ENCODE results near the gene RSAD1.
A peak's percentile ranks its signal among the peaks of the same experiment; 100 is the strongest.
"Not testable (repeated sequence)": the region's sequence is repeated elsewhere in the genome, so short reads cannot be mapped to it uniquely, and the experiment has no call there.

The RSAD1 gene

DNA sequence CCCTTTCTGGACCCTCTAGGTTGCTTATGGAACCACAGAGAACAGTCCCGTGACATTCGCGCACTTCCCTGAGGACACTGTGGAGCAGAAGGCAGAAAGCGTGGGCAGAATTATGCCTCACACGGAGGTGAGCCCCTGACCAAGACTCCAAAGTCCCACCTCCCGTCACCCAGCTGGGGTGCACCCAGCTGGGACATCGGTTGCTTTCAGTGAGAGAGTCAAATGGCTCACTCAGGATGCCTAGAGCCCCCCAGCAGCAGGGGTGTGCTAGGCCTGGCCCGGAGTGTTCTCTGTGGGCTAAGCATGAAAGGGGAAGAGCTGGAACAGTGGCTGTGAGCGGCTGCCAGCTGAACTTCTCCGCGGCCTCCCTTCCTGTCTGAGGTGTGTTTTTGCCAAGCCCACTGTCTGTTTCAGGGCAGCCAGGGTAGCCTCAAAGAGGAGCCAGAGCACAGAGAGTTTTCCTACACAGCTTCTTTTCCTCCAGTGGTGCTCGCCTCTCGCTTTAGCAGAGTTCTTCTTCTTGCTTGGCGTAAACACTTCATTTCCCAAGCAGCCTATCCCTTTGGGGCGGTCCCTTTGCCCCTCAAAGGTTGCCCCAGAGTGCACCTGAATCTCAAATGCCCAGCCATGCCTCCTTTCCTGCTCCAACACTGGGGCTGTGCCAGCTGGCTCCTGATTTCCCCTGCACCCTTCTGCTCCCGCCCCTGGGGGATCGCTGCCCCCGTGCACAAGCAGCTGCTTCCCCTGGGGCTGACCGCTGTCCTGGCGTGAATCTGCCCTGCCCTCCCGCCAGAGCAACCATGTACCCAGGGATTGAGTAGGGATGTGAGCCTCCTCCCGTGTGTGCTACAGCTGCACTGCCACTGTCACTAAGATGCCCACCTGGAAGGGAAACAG lies 7.4 kb upstream of the RSAD1 start:
- FAIRE-seq (no peak), DNase-seq (ENCODE audit: insufficient read length, low spot score) (no peak)

GRCh38 chr17:50472286-50472685 lies 6.4 kb upstream of the RSAD1 start:
- DNase-seq (ENCODE audit: insufficient read length, low spot score) (no peak), FAIRE-seq (no peak)

DNA sequence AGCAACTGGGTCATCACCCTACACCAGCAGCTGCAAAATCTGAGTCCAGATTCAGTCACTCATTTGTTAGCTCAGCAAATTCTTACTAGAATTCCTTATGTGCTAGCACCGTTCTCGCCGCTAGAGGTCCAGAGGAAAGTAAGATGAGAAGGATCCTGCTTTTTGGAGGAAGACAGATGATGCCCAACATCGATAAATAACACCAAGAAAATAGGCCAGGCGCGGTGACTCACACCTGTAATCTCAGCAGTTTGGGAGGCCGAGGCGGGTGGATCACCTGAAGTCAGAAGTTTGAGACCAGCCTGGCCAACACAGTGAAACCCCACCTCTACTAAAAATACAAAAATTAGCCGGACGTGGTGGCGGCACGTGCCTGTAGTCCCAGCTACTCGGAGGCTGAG lies 5.9 kb upstream of the RSAD1 start:
- FAIRE-seq; DNase-seq (ENCODE audit: insufficient read length, low spot score): not testable (repeated sequence)

- no peak for DNase-seq (ENCODE audit: insufficient read length, low spot score)
- no peak for FAIRE-seq
Measured at GRCh38 chr17:50473901-50474300, 4.8 kb upstream of the RSAD1 start.

DNA sequence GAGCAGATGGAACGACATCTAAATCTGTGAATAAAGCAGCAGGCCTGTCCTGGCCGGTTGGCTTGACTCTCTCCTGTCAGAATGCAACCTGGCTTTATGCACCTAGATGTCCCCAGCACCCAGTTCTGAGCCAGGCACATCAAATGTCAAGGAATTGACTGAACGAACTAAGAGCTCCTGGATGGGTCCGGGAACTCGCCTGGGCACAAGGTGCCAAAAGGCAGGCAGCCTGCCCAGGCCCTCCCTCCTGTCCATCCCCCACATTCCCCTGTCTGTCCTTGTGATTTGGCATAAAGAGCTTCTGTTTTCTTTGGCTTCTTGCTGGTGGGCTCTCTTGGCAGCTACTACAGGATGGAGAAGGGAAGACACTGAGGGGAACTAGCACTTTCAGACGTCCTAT lies 4.1 kb upstream of the RSAD1 start:
- FAIRE-seq = no peak
- no peak for DNase-seq (ENCODE audit: insufficient read length, low spot score)

GRCh38 chr17:50475362-50475761 lies 3.3 kb upstream of the RSAD1 start:
- DNase-seq (ENCODE audit: insufficient read length, low spot score) (no peak), FAIRE-seq (no peak)

GRCh38 chr17:50475775-50476544 lies 2.7 kb upstream of the RSAD1 start:
- FAIRE-seq; DNase-seq (ENCODE audit: insufficient read length, low spot score): not testable (repeated sequence)

- DNase-seq (ENCODE audit: insufficient read length, low spot score) (no peak), FAIRE-seq (no peak)
Measured at GRCh38 chr17:50476545-50477315, 1.9 kb upstream of the RSAD1 start.

- FAIRE-seq = no peak
- no peak for DNase-seq (ENCODE audit: insufficient read length, low spot score)
Measured at GRCh38 chr17:50477976-50478375, 684 bp upstream of the RSAD1 start.

GRCh38 chr17:50479522-50480141 lies 972 bp downstream of the RSAD1 start:
- DNase-seq (ENCODE audit: insufficient read length, low spot score) = peak; percentile 67
- FAIRE-seq = peak; percentile 4

DNA sequence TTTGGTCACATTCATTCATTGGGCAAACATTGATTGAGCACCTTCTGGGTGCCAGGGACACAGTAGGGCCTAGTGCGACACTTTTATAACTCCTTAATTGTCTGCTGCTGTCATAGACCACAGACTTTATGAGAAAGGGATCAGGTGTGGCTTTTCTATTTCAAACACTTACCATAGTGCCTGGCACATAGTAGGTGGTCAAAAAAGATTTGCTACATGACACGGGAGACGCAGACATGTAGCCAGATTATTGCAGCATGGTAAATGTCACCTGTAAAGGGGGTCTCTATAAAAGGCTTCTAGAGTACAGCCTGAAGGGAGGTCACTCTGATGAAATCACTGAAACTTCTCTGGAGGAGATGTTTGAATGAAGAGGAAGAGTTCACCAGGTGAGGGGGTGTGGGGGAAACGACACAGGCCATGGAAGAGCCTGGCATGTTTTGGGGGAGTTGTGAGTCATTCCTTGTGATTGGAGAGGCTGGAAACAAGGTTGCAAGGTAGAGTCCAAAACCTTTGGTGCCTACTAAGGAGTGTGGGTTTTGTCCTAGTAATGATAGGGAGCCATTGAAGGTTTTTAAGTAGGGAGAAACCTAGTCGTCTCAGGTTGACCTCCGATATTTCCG lies 1.6 kb downstream of the RSAD1 start:
- DNase-seq (ENCODE audit: insufficient read length, low spot score) (no peak), FAIRE-seq (no peak)

- FAIRE-seq (no peak), DNase-seq (ENCODE audit: insufficient read length, low spot score) (no peak)
Measured at GRCh38 chr17:50480854-50481490, 2.3 kb downstream of the RSAD1 start.

DNA sequence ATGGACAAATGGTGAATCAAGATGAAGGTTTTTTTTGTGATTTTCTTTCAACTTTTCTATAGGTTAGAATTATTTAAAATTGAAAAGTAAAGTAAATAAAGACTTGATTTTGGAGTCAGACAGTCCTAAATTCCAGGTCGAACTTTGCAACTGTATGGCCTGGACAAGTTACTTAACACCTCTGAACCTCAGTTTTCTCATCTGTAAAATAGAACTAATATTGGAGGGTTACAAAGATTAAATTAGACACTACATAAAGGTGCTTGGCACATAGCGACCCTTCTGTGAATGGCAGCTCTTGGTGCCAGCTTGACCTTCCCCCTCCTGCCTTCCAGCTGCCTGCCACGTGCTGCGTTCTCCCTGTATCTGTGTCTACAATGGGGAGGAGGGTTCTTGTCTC lies 3.0 kb downstream of the RSAD1 start:
- DNase-seq (ENCODE audit: insufficient read length, low spot score) (no peak), FAIRE-seq (no peak)

DNA sequence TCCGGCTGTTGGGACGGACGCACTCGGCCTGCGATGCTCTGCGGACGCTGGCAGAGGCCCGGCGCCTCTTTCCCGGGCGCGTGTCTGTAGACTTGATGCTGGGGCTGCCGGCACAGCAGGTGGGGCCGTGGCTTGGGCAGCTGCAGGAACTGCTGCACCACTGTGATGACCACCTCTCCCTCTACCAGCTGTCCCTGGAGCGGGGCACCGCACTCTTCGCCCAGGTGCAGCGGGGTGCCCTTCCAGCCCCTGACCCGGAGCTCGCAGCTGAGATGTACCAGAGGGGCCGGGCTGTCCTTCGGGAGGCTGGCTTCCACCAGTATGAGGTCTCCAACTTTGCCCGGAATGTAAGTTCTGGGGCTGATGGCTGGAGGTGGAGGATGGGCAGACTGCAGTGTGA lies 3.5 kb downstream of the RSAD1 start:
- no peak for FAIRE-seq
- DNase-seq (ENCODE audit: insufficient read length, low spot score) = no peak

- DNase-seq (ENCODE audit: insufficient read length, low spot score) (no peak), FAIRE-seq (peak; percentile 84)
Measured at GRCh38 chr17:50482516-50482915, 3.9 kb downstream of the RSAD1 start.

DNA sequence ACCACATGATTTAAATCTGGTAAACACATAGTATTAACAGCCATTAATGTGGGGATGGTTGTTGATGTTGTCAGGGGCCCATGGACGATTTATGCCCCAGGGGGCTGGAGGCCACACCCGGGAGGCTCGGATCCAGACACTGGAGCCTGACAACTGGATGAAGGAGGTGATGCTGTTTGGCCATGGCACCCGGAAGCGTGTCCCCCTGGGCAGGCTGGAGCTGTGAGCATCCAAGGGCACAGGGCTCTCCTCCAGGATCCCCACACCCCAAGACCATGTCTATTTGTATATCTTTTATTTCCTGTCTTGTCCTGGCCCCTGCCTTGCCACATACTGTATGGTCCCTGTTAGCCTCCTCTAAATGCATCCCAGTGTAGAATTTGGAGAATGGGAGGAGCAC lies 4.6 kb downstream of the RSAD1 start:
- FAIRE-seq (no peak), DNase-seq (ENCODE audit: insufficient read length, low spot score) (no peak)

GRCh38 chr17:50484386-50485155 lies 5.9 kb downstream of the RSAD1 start:
- DNase-seq (ENCODE audit: insufficient read length, low spot score) = no peak
- no peak for FAIRE-seq

GRCh38 chr17:50487213-50488096 lies 8.8 kb downstream of the RSAD1 start:
- FAIRE-seq (no peak), DNase-seq (ENCODE audit: insufficient read length, low spot score) (no peak)

All from GM19239 (cell line).